ENCODE results near the gene SERINC5.
"Not testable (repeated sequence)": the region's sequence is repeated elsewhere in the genome, so short reads cannot be mapped to it uniquely, and the experiment has no call there.

The SERINC5 gene

DNA sequence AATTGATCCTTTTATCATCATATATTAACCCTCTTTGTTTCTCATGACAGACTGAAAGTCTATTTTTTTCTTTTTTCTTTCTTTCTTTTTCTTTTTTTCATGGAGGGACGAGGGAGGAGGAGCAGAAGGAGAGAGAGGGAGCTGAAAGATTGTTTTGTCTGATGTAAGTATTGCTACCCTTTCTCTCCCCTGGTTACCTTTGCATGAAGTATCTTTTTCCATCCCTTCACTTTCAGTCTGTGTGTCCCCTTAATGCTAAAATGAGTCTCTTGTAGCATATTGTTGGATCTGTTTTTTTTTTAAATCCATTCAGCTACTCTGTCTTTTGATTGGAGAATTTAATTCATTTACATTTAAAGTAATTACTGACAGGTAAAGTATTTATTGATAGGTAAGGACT, 27.5 kb upstream of the SERINC5 start:
- WGBS (ENCODE audit: insufficient coverage, insufficient read length): no CpG with 5 or more reads among the region's 1 CpG
- Histone ChIP-seq H3K9me3 (ENCODE audit: control insufficient read depth, insufficient read depth, low read length) (no peaks in the 10 kb centered on the region), H3K27me3 (ENCODE audit: control insufficient read depth, insufficient read depth, low read length) (no peaks in the 10 kb centered on the region; the same call in 1 of the 2 replicates), H3K4me1 (ENCODE audit: control insufficient read depth, insufficient read depth, low read length) (no peaks in the 10 kb centered on the region), H3K36me3 (ENCODE audit: control insufficient read depth, insufficient read depth, low read length) (no peaks in the 10 kb centered on the region), H3K4me3 (ENCODE audit: low read length) (no peak overlapping the region), H3K27ac (ENCODE audit: low read length) (no peak overlapping the region)
- no peak for DNase-seq (ENCODE audit: low read depth, low spot score)

DNA sequence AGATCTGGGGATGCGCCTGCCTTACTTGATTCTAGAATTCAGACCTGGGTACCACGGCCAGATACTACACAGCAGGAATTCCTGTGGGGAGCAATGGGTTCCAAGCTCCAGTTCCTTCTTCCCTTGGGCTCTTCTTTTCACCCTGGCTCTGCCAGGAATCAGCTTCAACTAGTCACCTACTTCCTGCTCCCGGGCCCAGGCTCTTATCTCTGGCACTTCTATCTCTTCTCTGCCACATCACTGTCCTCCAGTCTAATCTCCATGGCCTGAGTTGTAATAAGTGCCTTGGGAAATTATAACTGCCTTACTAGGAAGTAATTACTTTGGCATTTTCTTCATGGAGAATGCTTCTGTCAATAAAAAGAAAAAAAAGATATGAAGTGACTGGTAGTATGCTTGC, 26.2 kb upstream of the SERINC5 start:
- DNase-seq (ENCODE audit: low read depth, low spot score): no peak
- no CpG with 5 or more reads among the region's 3 CpGs for WGBS (ENCODE audit: insufficient coverage, insufficient read length)
- H3K36me3 ChIP-seq (ENCODE audit: control insufficient read depth, insufficient read depth, low read length): no peaks in the 10 kb centered on the region
- no peak overlapping the region for H3K4me3 ChIP-seq (ENCODE audit: low read length)
- no peak overlapping the region for H3K27ac ChIP-seq (ENCODE audit: low read length)
- no peaks in the 10 kb centered on the region for H3K9me3 ChIP-seq (ENCODE audit: control insufficient read depth, insufficient read depth, low read length)
- H3K27me3 ChIP-seq (ENCODE audit: control insufficient read depth, insufficient read depth, low read length): no peaks in the 10 kb centered on the region; the same call in 1 of the 2 replicates
- no peaks in the 10 kb centered on the region for H3K4me1 ChIP-seq (ENCODE audit: control insufficient read depth, insufficient read depth, low read length)

GRCh38 chr5:80277191-80277590, 21.3 kb upstream of the SERINC5 start:
- Histone ChIP-seq H3K27ac (ENCODE audit: low read length) (no peak overlapping the region), H3K27me3 (ENCODE audit: control insufficient read depth, insufficient read depth, low read length) (no peaks in the 10 kb centered on the region; the same call in 1 of the 2 replicates), H3K4me3 (ENCODE audit: low read length) (no peak overlapping the region), H3K9me3 (ENCODE audit: control insufficient read depth, insufficient read depth, low read length) (no peaks in the 10 kb centered on the region), H3K36me3 (ENCODE audit: control insufficient read depth, insufficient read depth, low read length) (no peaks in the 10 kb centered on the region), H3K4me1 (ENCODE audit: control insufficient read depth, insufficient read depth, low read length) (no peaks in the 10 kb centered on the region)
- no CpG with 5 or more reads among the region's 2 CpGs for WGBS (ENCODE audit: insufficient coverage, insufficient read length)
- DNase-seq (ENCODE audit: low read depth, low spot score): no peak

GRCh38 chr5:80276186-80276585, 20.3 kb upstream of the SERINC5 start:
- Histone ChIP-seq H3K36me3 (ENCODE audit: control insufficient read depth, insufficient read depth, low read length) (no peaks in the 10 kb centered on the region), H3K4me3 (ENCODE audit: low read length) (no peak overlapping the region), H3K4me1 (ENCODE audit: control insufficient read depth, insufficient read depth, low read length) (no peaks in the 10 kb centered on the region), H3K9me3 (ENCODE audit: control insufficient read depth, insufficient read depth, low read length) (no peaks in the 10 kb centered on the region), H3K27ac (ENCODE audit: low read length) (no peak overlapping the region), H3K27me3 (ENCODE audit: control insufficient read depth, insufficient read depth, low read length) (no peaks in the 10 kb centered on the region; the same call in 1 of the 2 replicates)
- DNase-seq (ENCODE audit: low read depth, low spot score): no peak

DNA sequence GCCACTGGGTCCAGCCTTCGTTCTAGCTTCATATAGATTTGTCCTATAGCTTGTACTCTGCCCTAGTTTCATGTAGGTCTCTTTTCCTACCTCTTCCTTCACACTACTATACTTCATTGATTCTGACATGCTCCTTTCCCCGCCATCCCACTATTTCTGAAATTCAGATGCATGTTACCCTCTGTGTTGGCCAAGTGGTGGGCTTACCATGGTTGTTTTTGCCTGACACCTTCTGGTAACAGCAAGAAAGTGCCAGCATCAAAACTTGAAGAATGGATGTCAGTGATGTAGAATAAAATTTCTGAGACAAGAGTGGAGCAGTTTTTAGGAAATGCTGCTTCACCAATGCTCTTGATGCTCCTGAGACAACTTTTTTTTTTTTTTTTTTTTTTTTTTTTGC, 19.5 kb upstream of the SERINC5 start:
- DNase-seq (ENCODE audit: low read depth, low spot score): no peak
- WGBS (ENCODE audit: insufficient coverage, insufficient read length): no CpG with 5 or more reads among the region's 2 CpGs
- Histone ChIP-seq H3K4me3 (ENCODE audit: low read length) (no peak overlapping the region), H3K9me3 (ENCODE audit: control insufficient read depth, insufficient read depth, low read length) (no peaks in the 10 kb centered on the region), H3K27me3 (ENCODE audit: control insufficient read depth, insufficient read depth, low read length) (no peaks in the 10 kb centered on the region), H3K27ac (ENCODE audit: low read length) (no peak overlapping the region), H3K4me1 (ENCODE audit: control insufficient read depth, insufficient read depth, low read length) (no peaks in the 10 kb centered on the region), H3K36me3 (ENCODE audit: control insufficient read depth, insufficient read depth, low read length) (no peaks in the 10 kb centered on the region)

DNA sequence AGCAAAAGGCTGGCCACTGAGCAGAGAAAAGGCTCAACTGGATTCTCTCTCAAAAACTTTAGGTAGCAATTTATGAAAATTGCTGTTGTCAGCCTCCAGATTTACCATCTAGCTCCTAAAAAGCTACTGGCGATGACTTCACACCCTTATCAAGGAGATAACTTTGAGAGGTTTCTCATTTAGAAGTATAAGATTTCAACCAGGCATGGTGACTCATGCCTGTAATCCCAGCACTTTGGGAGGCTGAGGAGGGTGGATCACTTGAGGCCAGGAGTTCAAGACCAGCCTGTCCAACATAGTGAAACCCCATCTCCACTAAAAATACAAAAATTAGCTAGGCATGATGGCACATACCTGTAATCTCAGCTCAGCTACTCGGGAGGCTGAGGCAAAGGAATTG, 14.7 kb upstream of the SERINC5 start:
- not testable (repeated sequence) for H3K4me3 ChIP-seq (ENCODE audit: low read length); H3K9me3 ChIP-seq (ENCODE audit: control insufficient read depth, insufficient read depth, low read length); H3K36me3 ChIP-seq (ENCODE audit: control insufficient read depth, insufficient read depth, low read length); DNase-seq (ENCODE audit: low read depth, low spot score); H3K4me1 ChIP-seq (ENCODE audit: control insufficient read depth, insufficient read depth, low read length); H3K27ac ChIP-seq (ENCODE audit: low read length); H3K27me3 ChIP-seq (ENCODE audit: control insufficient read depth, insufficient read depth, low read length)
- no CpG with 5 or more reads among the region's 2 CpGs for WGBS (ENCODE audit: insufficient coverage, insufficient read length)

DNA sequence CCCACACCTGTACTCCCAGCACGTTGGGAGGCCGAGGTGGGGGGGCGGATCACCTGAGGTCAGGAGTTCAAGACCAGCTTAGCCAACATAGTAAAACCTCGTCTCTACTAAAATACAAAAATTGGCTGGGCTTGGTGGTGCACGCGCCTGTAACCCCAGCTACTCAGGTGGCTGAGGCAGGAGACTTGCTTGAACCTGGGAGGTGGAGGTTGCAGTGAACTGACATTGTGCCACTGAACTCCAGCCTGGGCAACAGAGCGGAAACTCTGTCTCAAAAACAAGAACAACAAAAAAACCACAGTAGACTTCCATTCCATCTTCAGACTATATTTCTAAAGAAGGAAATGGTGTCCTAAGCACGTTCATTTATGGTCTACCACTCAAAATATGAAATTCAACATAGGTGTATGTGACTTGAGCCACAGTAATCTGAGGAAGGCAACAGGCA, 14.2 kb upstream of the SERINC5 start:
- WGBS (ENCODE audit: insufficient coverage, insufficient read length): no CpG with 5 or more reads among the region's 8 CpGs
- H3K9me3 ChIP-seq (ENCODE audit: control insufficient read depth, insufficient read depth, low read length): no peaks in the 10 kb centered on the region
- H3K36me3 ChIP-seq (ENCODE audit: control insufficient read depth, insufficient read depth, low read length): no peaks in the 10 kb centered on the region
- no peak for DNase-seq (ENCODE audit: low read depth, low spot score)
- H3K27ac ChIP-seq (ENCODE audit: low read length): no peak overlapping the region
- no peak overlapping the region for H3K4me3 ChIP-seq (ENCODE audit: low read length)
- H3K4me1 ChIP-seq (ENCODE audit: control insufficient read depth, insufficient read depth, low read length): no peaks in the 10 kb centered on the region
- H3K27me3 ChIP-seq (ENCODE audit: control insufficient read depth, insufficient read depth, low read length): no peaks in the 10 kb centered on the region; the same call in 1 of the 2 replicates

GRCh38 chr5:80268916-80269315, 13.1 kb upstream of the SERINC5 start:
- H3K27me3 ChIP-seq (ENCODE audit: control insufficient read depth, insufficient read depth, low read length): no peaks in the 10 kb centered on the region; the same call in 1 of the 2 replicates
- H3K4me1 ChIP-seq (ENCODE audit: control insufficient read depth, insufficient read depth, low read length): no peaks in the 10 kb centered on the region
- no peak overlapping the region for H3K4me3 ChIP-seq (ENCODE audit: low read length)
- WGBS (ENCODE audit: insufficient coverage, insufficient read length): no CpG with 5 or more reads among the region's 5 CpGs
- H3K27ac ChIP-seq (ENCODE audit: low read length): no peak overlapping the region
- H3K36me3 ChIP-seq (ENCODE audit: control insufficient read depth, insufficient read depth, low read length): no peaks in the 10 kb centered on the region
- H3K9me3 ChIP-seq (ENCODE audit: control insufficient read depth, insufficient read depth, low read length): no peaks in the 10 kb centered on the region
- DNase-seq (ENCODE audit: low read depth, low spot score): no peak

- Histone ChIP-seq H3K9me3 (ENCODE audit: control insufficient read depth, insufficient read depth, low read length) (no peaks in the 10 kb centered on the region), H3K4me3 (ENCODE audit: low read length) (no peak overlapping the region), H3K36me3 (ENCODE audit: control insufficient read depth, insufficient read depth, low read length) (no peaks in the 10 kb centered on the region), H3K4me1 (ENCODE audit: control insufficient read depth, insufficient read depth, low read length) (no peaks in the 10 kb centered on the region), H3K27ac (ENCODE audit: low read length) (no peak overlapping the region), H3K27me3 (ENCODE audit: control insufficient read depth, insufficient read depth, low read length) (no peaks in the 10 kb centered on the region; the same call in 1 of the 2 replicates)
- no peak for DNase-seq (ENCODE audit: low read depth, low spot score)
- no CpG with 5 or more reads among the region's 2 CpGs for WGBS (ENCODE audit: insufficient coverage, insufficient read length)
Observed at GRCh38 chr5:80266566-80266965, 10.7 kb upstream of the SERINC5 start.

DNA sequence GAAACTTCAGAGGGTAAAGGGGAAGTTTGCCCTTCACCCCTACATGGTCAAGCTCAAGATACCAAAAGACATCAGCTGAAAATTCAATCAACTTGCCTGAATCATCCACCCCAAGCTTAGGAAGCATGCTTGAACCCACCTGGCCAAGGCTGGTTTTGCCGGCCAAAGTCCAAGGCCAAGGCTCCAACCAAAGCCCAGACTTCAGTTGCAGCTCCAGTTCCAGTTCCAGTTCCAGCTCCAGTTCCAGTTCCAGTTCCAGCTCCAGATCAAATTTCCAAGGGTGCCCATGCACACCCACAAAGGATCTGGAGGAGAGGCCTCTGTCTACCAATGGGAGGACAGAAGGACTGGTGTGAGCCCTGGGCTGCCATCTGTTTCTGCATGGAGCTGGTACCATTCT, 4.6 kb upstream of the SERINC5 start:
- Histone ChIP-seq H3K36me3 (ENCODE audit: control insufficient read depth, insufficient read depth, low read length) (no peaks in the 10 kb centered on the region), H3K27me3 (ENCODE audit: control insufficient read depth, insufficient read depth, low read length) (no peaks in the 10 kb centered on the region), H3K27ac (ENCODE audit: low read length) (no peak overlapping the region), H3K4me3 (ENCODE audit: low read length) (no peak overlapping the region), H3K9me3 (ENCODE audit: control insufficient read depth, insufficient read depth, low read length) (no peaks in the 10 kb centered on the region), H3K4me1 (ENCODE audit: control insufficient read depth, insufficient read depth, low read length) (no peaks in the 10 kb centered on the region)
- no CpG with 5 or more reads among the region's 1 CpG for WGBS (ENCODE audit: insufficient coverage, insufficient read length)
- DNase-seq (ENCODE audit: low read depth, low spot score): no peak

DNA sequence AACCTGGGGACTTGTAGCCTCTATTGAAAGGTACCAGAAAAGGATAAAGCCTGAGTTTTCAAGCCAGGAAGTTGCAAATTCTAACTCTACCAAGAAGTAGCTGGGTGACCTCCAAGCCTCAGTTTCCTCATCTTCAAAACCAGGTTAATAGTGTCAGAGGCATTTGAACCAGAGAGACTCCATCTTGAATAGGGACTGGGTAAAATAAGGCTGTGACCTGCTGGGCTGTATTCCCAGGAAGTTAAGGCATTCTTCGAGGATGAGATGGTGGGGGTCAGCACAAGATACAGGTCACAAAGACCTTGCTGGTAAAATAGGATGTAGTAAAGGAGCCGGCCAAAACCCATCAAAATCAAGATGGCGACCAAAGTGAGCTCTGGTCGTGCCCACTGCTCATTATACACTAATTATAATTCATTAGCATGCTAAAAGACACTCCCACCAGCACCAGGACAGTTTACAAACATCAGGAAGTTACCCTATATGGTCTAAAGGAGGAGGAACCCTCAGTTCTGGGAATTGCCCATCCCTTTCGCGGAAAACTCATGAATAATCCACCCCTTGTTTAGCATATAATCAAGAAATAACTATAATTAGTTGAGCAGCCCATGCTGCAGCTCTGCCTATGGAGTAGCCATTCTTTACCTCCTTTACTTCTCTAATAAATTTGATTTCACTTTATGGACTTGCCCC, 3.8 kb upstream of the SERINC5 start:
- no peaks in the 10 kb centered on the region for H3K36me3 ChIP-seq (ENCODE audit: control insufficient read depth, insufficient read depth, low read length)
- no peak overlapping the region for H3K4me3 ChIP-seq (ENCODE audit: low read length)
- no peaks in the 10 kb centered on the region for H3K4me1 ChIP-seq (ENCODE audit: control insufficient read depth, insufficient read depth, low read length)
- no peaks in the 10 kb centered on the region for H3K27me3 ChIP-seq (ENCODE audit: control insufficient read depth, insufficient read depth, low read length)
- no peaks in the 10 kb centered on the region for H3K9me3 ChIP-seq (ENCODE audit: control insufficient read depth, insufficient read depth, low read length)
- no CpG with 5 or more reads among the region's 6 CpGs for WGBS (ENCODE audit: insufficient coverage, insufficient read length)
- H3K27ac ChIP-seq (ENCODE audit: low read length): no peak overlapping the region
- no peak for DNase-seq (ENCODE audit: low read depth, low spot score)
